ENCODE data around the gene KCNT1.

Gene KCNT1

DNA sequence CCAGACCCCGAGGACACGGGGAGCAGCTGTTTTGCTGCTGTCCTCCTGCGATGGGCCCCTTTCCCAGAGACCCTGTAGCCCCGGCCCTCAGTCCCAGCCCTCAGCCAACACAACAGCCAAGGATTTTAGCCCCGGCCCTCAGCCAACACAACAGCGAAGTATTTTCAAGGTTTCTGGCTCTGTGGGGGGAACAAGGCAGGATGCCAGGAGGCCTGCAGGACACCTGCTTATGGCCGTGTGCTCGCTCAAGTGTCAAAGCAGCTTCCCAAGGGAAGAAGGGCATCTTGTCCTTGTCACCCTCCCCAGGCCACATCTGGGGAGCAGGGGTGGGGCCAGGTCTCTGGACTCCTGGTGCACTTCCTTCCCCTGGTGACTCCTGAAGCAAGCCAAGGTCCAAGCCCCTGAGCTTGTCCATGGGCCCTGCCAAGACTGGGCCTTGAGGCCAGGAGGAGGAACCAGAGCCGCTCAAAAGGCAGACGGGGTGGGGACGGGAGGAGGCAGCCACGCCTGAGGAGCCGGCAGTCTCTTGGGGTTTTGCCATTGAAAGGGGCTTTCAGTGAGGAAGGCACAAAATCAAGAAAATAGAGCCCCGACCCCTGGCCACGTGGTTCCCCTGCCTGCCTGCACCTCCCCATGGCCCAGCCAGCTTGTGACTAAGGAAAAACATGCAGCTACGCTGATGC lies 10.8 kb downstream of the KCNT1 start:
- TF ChIP-seq, protein P1, sequence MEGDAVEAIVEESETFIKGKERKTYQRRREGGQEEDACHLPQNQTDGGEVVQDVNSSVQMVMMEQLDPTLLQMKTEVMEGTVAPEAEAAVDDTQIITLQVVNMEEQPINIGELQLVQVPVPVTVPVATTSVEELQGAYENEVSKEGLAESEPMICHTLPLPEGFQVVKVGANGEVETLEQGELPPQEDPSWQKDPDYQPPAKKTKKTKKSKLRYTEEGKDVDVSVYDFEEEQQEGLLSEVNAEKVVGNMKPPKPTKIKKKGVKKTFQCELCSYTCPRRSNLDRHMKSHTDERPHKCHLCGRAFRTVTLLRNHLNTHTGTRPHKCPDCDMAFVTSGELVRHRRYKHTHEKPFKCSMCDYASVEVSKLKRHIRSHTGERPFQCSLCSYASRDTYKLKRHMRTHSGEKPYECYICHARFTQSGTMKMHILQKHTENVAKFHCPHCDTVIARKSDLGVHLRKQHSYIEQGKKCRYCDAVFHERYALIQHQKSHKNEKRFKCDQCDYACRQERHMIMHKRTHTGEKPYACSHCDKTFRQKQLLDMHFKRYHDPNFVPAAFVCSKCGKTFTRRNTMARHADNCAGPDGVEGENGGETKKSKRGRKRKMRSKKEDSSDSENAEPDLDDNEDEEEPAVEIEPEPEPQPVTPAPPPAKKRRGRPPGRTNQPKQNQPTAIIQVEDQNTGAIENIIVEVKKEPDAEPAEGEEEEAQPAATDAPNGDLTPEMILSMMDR (conservative IDR thresholded peaks at IDR 0.05; ENCODE audit: low read depth, low read length) = no peak
- no peak for DNase-seq (ENCODE audit: low read depth)
- H3K4me3 ChIP-seq (ENCODE audit: low read depth, low read length) = no peak overlapping the region

- no peak overlapping the region for H3K4me3 ChIP-seq (ENCODE audit: low read depth, low read length)
- no peak for DNase-seq (ENCODE audit: low read depth)
- TF ChIP-seq, protein P1 (conservative IDR thresholded peaks at IDR 0.05; ENCODE audit: low read depth, low read length) = no peak
Observed at GRCh38 chr9:135714242-135715055, 12.5 kb downstream of the KCNT1 start.

DNA sequence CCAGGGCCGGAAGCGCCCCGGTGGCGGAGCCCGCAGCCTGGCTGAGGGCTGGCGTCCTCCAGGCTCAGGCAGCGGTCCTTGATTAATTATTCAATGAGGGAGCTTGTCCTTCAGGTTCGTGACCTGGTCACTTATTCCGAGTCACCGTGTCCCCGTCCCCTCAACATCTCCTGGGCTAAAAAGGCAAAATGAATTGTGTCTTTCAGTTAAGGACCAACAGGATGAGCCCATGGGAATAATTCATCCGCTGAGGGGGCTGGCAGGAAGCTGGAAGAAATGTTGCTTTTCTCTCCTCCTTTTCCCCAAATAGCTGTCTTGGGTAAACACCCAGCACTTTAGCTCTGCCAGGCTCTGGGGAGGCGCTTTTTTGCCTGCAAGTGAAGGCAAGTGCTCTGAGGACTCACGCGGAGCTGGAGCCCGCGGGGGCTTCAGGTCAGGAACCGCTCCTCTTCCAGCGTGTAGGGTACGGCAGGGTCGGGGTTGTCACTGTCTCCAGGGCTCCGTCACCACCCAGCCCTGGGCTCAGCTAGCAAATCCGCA lies 13.1 kb downstream of the KCNT1 start:
- TF ChIP-seq, protein P1 (conservative IDR thresholded peaks at IDR 0.05; ENCODE audit: low read depth, low read length) = no peak
- DNase-seq (ENCODE audit: low read depth) = no peak
- H3K4me3 ChIP-seq (ENCODE audit: low read depth, low read length) = no peak overlapping the region

DNA sequence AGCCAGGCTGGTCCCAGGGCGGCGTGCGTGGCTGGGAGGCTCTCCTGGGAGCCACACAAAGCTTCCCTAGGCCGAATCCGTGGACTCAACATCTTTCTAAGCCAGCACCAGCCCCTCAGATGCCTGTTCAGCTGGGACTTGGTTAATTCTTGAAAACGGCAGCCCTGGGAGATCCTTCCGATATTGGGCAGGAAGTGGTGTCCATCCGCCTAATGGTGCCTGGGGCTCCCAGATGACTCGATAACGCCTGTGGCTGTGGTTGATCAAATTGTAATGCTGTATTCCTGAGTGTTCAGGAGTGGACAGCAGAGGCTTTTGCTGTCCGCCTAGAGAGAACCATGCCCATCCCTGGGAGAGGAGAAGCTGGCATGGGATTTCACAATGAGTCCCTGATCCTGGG lies 14.1 kb downstream of the KCNT1 start:
- TF ChIP-seq, protein P1 (conservative IDR thresholded peaks at IDR 0.05; ENCODE audit: low read depth, low read length) = no peak
- DNase-seq (ENCODE audit: low read depth) = no peak
- no peak overlapping the region for H3K4me3 ChIP-seq (ENCODE audit: low read depth, low read length)

- TF ChIP-seq, protein P1 (conservative IDR thresholded peaks at IDR 0.05; ENCODE audit: low read depth, low read length) = no peak
- DNase-seq (ENCODE audit: low read depth) = no peak
- H3K4me3 ChIP-seq (ENCODE audit: low read depth, low read length) = no peak overlapping the region
Observed at GRCh38 chr9:135717410-135717809, 15.4 kb downstream of the KCNT1 start.

- TF ChIP-seq, protein P1 (conservative IDR thresholded peaks at IDR 0.05; ENCODE audit: low read depth, low read length) = no peak
- H3K4me3 ChIP-seq (ENCODE audit: low read depth, low read length) = no peak overlapping the region
- DNase-seq (ENCODE audit: low read depth) = no peak
Observed at GRCh38 chr9:135718616-135719015, 16.6 kb downstream of the KCNT1 start.

Measured in choroid plexus epithelial cell (primary cell).